ENCODE data around the gene FUZ.

DNA sequence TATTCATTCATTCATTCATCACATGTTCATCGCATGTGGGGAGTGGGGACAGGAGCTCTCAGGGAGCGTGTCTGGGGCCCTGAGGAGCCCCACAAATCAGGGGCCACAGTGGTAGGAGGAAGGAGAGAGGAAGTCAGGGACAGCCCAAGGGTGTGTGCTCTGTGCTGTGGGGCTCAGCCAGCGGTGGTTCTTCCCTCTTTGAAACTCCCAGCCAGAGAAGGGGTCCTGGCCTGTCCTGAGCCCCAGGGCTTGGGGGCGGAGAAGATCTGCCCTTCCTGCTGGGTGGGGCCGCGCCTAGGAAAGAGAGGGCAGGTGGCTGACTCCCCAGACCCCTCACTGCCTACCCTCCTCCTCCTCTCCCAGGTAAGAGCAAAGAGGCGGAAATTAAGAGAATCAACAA, 31.7 kb downstream of the FUZ start:
- TF ChIP-seq, protein P1, sequence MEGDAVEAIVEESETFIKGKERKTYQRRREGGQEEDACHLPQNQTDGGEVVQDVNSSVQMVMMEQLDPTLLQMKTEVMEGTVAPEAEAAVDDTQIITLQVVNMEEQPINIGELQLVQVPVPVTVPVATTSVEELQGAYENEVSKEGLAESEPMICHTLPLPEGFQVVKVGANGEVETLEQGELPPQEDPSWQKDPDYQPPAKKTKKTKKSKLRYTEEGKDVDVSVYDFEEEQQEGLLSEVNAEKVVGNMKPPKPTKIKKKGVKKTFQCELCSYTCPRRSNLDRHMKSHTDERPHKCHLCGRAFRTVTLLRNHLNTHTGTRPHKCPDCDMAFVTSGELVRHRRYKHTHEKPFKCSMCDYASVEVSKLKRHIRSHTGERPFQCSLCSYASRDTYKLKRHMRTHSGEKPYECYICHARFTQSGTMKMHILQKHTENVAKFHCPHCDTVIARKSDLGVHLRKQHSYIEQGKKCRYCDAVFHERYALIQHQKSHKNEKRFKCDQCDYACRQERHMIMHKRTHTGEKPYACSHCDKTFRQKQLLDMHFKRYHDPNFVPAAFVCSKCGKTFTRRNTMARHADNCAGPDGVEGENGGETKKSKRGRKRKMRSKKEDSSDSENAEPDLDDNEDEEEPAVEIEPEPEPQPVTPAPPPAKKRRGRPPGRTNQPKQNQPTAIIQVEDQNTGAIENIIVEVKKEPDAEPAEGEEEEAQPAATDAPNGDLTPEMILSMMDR (IDR thresholded peaks at IDR 0.05) = no peak
- TF ChIP-seq POLR2A (IDR thresholded peaks at IDR 0.05) = no peak

Measured in ovary (tissue), 3 donors.